NK-92 treated with Interleukin-12 subunit alpha and Interleukin-12 subunit beta, amount 100 ng/mL, for 24 hours (cell line): ENCODE data around the gene ANKRD53.

Experiments used
- DNase-seq: peaks from one replicate; lab custom pipeline; 2025; lab: John Stamatoyannopoulos, UW

ANKRD53 gene

GRCh38 chr2:70967189-70967588 is 11.2 kb upstream of the ANKRD53 start:
- no peak for DNase-seq

GRCh38 chr2:70974592-70974991 is 3.8 kb upstream of the ANKRD53 start:
- no peak for DNase-seq

GRCh38 chr2:70975237-70975636 is 3.2 kb upstream of the ANKRD53 start:
- no peak for DNase-seq

GRCh38 chr2:70977605-70978205 is 725 bp upstream of the ANKRD53 start:
- no peak for DNase-seq

GRCh38 chr2:70979180-70979488 is 704 bp downstream of the ANKRD53 start:
- no peak for DNase-seq

- DNase-seq = no peak
These were observed 1.2 kb downstream of the ANKRD53 start for GRCh38 chr2:70979626-70980025.

GRCh38 chr2:70981421-70981820 is 3.0 kb downstream of the ANKRD53 start:
- DNase-seq = no peak

- no peak for DNase-seq
These were observed 3.7 kb downstream of the ANKRD53 start for GRCh38 chr2:70981866-70982810.

GRCh38 chr2:70982971-70983370 is 4.5 kb downstream of the ANKRD53 start:
- DNase-seq = no peak

- no peak for DNase-seq
These were observed 5.2 kb downstream of the ANKRD53 start for GRCh38 chr2:70983506-70984227.

- DNase-seq = no peak
These were observed 5.8 kb downstream of the ANKRD53 start for GRCh38 chr2:70984228-70984575.

GRCh38 chr2:70984576-70985282 is 6.3 kb downstream of the ANKRD53 start:
- no peak for DNase-seq

- no peak for DNase-seq
These were observed 6.9 kb downstream of the ANKRD53 start for GRCh38 chr2:70985283-70985688.

GRCh38 chr2:70985956-70986355 is 7.5 kb downstream of the ANKRD53 start:
- DNase-seq = no peak

GRCh38 chr2:70986499-70987189 is 8.2 kb downstream of the ANKRD53 start:
- no peak for DNase-seq

- no peak for DNase-seq
These were observed 9.0 kb downstream of the ANKRD53 start for GRCh38 chr2:70987386-70987785.

- no peak for DNase-seq
These were observed 9.7 kb downstream of the ANKRD53 start for GRCh38 chr2:70988151-70988550.

- no peak for DNase-seq
These were observed 10.6 kb downstream of the ANKRD53 start for GRCh38 chr2:70988726-70989648.

- DNase-seq = no peak
These were observed 11.8 kb downstream of the ANKRD53 start for GRCh38 chr2:70990216-70990615.

GRCh38 chr2:70991142-70991541 is 12.7 kb downstream of the ANKRD53 start:
- no peak for DNase-seq

- DNase-seq = no peak
These were observed 13.3 kb downstream of the ANKRD53 start for GRCh38 chr2:70991742-70992141.
